HEK293 (cell line): Measurements from ENCODE around the gene TSHZ2.
A peak's percentile ranks its signal among the peaks of the same experiment; 100 is the strongest.

Experiments
- CTCF ChIA-PET: fragments of 350-600 bp; formaldehyde crosslinking; extraction: SDS; loops from one replicate; lab custom pipeline; 2021; ENCODE audit warnings: antibody characterized with exemption; lab: Yijun Ruan, JAX
- POLR2A ChIA-PET: fragments of 300-600 bp; formaldehyde crosslinking; extraction: SDS; loops from one replicate; lab custom pipeline; 2020; ENCODE audit warnings: antibody characterized with exemption, inconsistent platforms; lab: Yijun Ruan, JAX
- H3K27ac ChIP-seq: fragments of 200-500 bp; sonication (Bioruptor generic); 2 replicates; pipeline ENCODE4 v1.5.1; 2014; ENCODE audit warnings: low read depth, low read length, control low read depth, inconsistent platforms; ENCODE audit errors: extremely low read depth
- H3K36me3 ChIP-seq, 2 experiments: fragments of 200-500 bp in 1 of 2; sonication (Bioruptor generic) in 1 of 2; 1 replicate in 1 of 2; 2 replicates in 1 of 2; pipeline ENCODE4 v1.5.1; 2014 to 2017; ENCODE audit warnings: inconsistent platforms in 2 of 2, low read length in 2 of 2; ENCODE audit not compliant: control insufficient read depth in 2 of 2, insufficient read depth in 1 of 2
- H3K4me1 ChIP-seq: fragments of 200-500 bp; sonication (Bioruptor generic); 2 replicates; pipeline ENCODE4 v1.5.1; 2014; ENCODE audit warnings: mild to moderate bottlenecking, low read length, inconsistent platforms; ENCODE audit not compliant: control insufficient read depth, insufficient read depth
- H3K4me3 ChIP-seq: 2 replicates; pipeline ENCODE4 v1.5.1; 2011; ENCODE audit warnings: low read depth, mild to moderate bottlenecking, control low read depth, low read length, moderate library complexity
- H3K9me3 ChIP-seq: fragments of 200-500 bp; sonication (Bioruptor generic); 2 replicates; pipeline ENCODE4 v1.5.1; 2014; ENCODE audit warnings: low read depth, low read length, inconsistent platforms; ENCODE audit not compliant: control insufficient read depth, insufficient read depth
- BCL11A ChIP-seq: fragments of 450-650 bp; formaldehyde crosslinking; IDR thresholded peaks from 2 replicates; pipeline ENCODE4 v1.5.1; 2016; ENCODE audit warnings: low read depth, missing biosample characterization, missing genetic modification characterization
- CTCF ChIP-seq: fragments of 450-650 bp; formaldehyde crosslinking; IDR thresholded peaks from 2 replicates; pipeline ENCODE4 v1.5.1; 2016; ENCODE audit warnings: missing biosample characterization, missing genetic modification characterization
- GLI2 ChIP-seq: fragments of 450-650 bp; formaldehyde crosslinking; IDR thresholded peaks from 2 replicates; pipeline ENCODE4; 2017; ENCODE audit warnings: missing biosample characterization, missing genetic modification characterization, low read depth, borderline replicate concordance
- HOXD13 ChIP-seq: sonication (generic); formaldehyde crosslinking; IDR thresholded peaks from 2 replicates; pipeline ENCODE4 v1.8.0; 2022; ENCODE audit warnings: missing genetic modification reagents, borderline replicate concordance
- KLF10 ChIP-seq: fragments of 450-650 bp; IDR thresholded peaks from 2 replicates; pipeline ENCODE4 v1.5.1; 2018; ENCODE audit warnings: missing biosample characterization, mild to moderate bottlenecking, missing genetic modification characterization
- KLF8 ChIP-seq: fragments of 450-650 bp; formaldehyde crosslinking; IDR thresholded peaks from 2 replicates; pipeline ENCODE4 v1.5.1; 2016; ENCODE audit warnings: missing biosample characterization, missing genetic modification characterization
- OSR2 ChIP-seq: fragments of 450-650 bp; formaldehyde crosslinking; IDR thresholded peaks from 2 replicates; pipeline ENCODE4 v1.5.1; 2016; ENCODE audit warnings: missing biosample characterization, missing genetic modification characterization
- PATZ1 ChIP-seq: fragments of 450-650 bp; formaldehyde crosslinking; IDR thresholded peaks from 2 replicates; pipeline ENCODE4 v1.5.1; 2016; ENCODE audit warnings: missing biosample characterization, missing genetic modification characterization
- SP7 ChIP-seq: fragments of 450-650 bp; formaldehyde crosslinking; IDR thresholded peaks from 2 replicates; pipeline ENCODE4 v1.5.1; 2016; ENCODE audit warnings: missing biosample characterization, missing genetic modification characterization
- ZBTB48 ChIP-seq: fragments of 450-650 bp; formaldehyde crosslinking; IDR thresholded peaks from 2 replicates; pipeline ENCODE4 v1.5.1; 2016; ENCODE audit warnings: missing biosample characterization, missing genetic modification characterization
- ZNF266 ChIP-seq: fragments of 450-650 bp; formaldehyde crosslinking; IDR thresholded peaks from 2 replicates; pipeline ENCODE4 v1.5.1; 2016; ENCODE audit warnings: missing biosample characterization, missing genetic modification characterization, low read depth
- ZNF274 ChIP-seq, 2 experiments: fragments of 200-500 bp in 1 of 2; fragments of 450-650 bp in 1 of 2; sonication (Bioruptor generic) in 1 of 2; formaldehyde crosslinking in 1 of 2; IDR thresholded peaks; 2 replicates each; pipeline versions ENCODE4 v1.5.1 to v1.6.1; 2014 to 2016; ENCODE audit warnings: borderline replicate concordance in 1 of 2, inconsistent platforms in 1 of 2, low read length in 1 of 2, missing biosample characterization in 1 of 2, missing genetic modification characterization in 1 of 2
- ZNF280C ChIP-seq: fragments of 450-650 bp; formaldehyde crosslinking; IDR thresholded peaks from 2 replicates; pipeline ENCODE4 v1.5.1; 2016; ENCODE audit warnings: missing biosample characterization, missing genetic modification characterization
- ZNF366 ChIP-seq: fragments of 450-650 bp; formaldehyde crosslinking; conservative IDR thresholded peaks from 2 replicates; pipeline ENCODE4 v1.5.1; 2016; ENCODE audit warnings: missing biosample characterization, missing genetic modification characterization
- ZNF549 ChIP-seq: fragments of 450-650 bp; IDR thresholded peaks from 2 replicates; pipeline ENCODE4 v1.5.1; 2018; ENCODE audit warnings: missing biosample characterization, missing genetic modification characterization, mild to moderate bottlenecking, inconsistent platforms, moderate library complexity
- ZNF600 ChIP-seq: fragments of 450-650 bp; formaldehyde crosslinking; IDR thresholded peaks from 2 replicates; pipeline ENCODE4 v1.5.1; 2016; ENCODE audit warnings: missing biosample characterization, missing genetic modification characterization
- ZNF623 ChIP-seq: fragments of 450-650 bp; formaldehyde crosslinking; IDR thresholded peaks from 2 replicates; pipeline ENCODE4 v1.5.1; 2016; ENCODE audit warnings: missing biosample characterization, missing genetic modification characterization
- ZNF701 ChIP-seq: fragments of 450-650 bp; formaldehyde crosslinking; IDR thresholded peaks from 2 replicates; pipeline ENCODE4 v1.5.1; 2016; ENCODE audit warnings: missing biosample characterization, missing genetic modification characterization
- TF ChIP-seq, protein P1 (sequence below): fragments of 450-650 bp; formaldehyde crosslinking; IDR thresholded peaks from 2 replicates; pipeline ENCODE4 v1.5.1; 2017; ENCODE audit warnings: missing biosample characterization, missing genetic modification characterization
- TF ChIP-seq, protein P2 (sequence below): fragments of 450-650 bp; formaldehyde crosslinking; IDR thresholded peaks from 2 replicates; pipeline ENCODE4 v1.5.1; 2016; ENCODE audit warnings: missing biosample characterization, missing genetic modification characterization, borderline replicate concordance

Gene TSHZ2

DNA sequence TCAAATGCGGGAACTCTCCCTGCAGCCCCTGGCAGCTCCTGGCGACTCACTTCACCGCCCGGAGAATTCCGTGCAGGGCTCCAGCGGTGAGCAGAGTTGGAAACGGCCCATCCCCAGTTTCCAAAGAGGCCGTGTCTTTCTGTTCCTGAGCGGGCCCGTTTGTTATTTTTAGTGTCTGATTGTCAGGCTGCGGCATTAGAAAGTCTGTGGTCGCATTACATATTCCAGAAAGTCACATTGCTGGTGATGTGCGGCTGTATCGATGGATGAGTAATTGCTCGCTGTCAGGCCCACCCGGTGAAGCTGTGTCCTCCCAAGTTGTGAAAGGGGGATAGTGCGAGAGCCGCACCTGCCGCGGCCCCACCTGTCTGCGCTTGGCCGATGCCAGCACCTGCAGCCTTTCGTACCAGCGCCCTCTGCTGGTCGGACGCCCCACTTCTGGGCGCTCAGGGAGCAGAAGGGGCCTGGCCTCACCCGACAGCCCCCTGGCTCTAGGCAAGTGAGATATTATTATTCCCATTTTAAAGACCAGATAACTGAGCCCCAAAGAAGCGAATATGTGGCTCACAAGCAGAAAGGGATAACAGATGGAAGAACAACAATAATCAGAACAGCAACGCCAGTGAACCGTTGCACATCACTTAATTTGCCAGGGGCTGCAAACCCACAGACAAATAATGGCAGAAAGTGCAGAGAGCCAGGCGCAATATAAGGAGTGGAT lies 244.9 kb downstream of the TSHZ2 start (continued):
- TF ChIP-seq ZNF280C (tag by site-specific recombination) (no peak), ZNF701 (tag by site-specific recombination) (no peak), ZBTB48 (tag by site-specific recombination) (no peak), PATZ1 (tag by site-specific recombination) (peak; percentile 34), ZNF366 (peak; percentile 33; the same call in 1 of the 2 replicates), ZNF600 (0 out of 2 replicates have a peak, but pooled peaks have one; percentile 33), KLF8 (tag by site-specific recombination) (peak; percentile 55; the same call in 1 of the 2 replicates), CTCF (tag by site-specific recombination) (peak; percentile 72)
- TF ChIP-seq, protein P1, sequence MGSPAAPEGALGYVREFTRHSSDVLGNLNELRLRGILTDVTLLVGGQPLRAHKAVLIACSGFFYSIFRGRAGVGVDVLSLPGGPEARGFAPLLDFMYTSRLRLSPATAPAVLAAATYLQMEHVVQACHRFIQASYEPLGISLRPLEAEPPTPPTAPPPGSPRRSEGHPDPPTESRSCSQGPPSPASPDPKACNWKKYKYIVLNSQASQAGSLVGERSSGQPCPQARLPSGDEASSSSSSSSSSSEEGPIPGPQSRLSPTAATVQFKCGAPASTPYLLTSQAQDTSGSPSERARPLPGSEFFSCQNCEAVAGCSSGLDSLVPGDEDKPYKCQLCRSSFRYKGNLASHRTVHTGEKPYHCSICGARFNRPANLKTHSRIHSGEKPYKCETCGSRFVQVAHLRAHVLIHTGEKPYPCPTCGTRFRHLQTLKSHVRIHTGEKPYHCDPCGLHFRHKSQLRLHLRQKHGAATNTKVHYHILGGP (tag by site-specific recombination) = no peak

- H3K9me3 ChIP-seq = no peaks in the 10 kb centered on the region
- ChIA-PET CTCF (interaction anchor here (0.6 to 1.4 kb wide), 6 partner anchors 9 to 909 kb away, joined by 3 to 5 read pairs (median 4); no protein-coding TSS in a partner anchor), POLR2A (no interaction called here)
- no peaks in the 10 kb centered on the region for H3K36me3 ChIP-seq
- H3K27ac ChIP-seq = no peak overlapping the region
- no peaks in the 10 kb centered on the region for H3K4me1 ChIP-seq
- H3K4me3 ChIP-seq = no peak overlapping the region
- TF ChIP-seq KLF10 (no peak), HOXD13 (no peak), BCL11A (tag by site-specific recombination) (no peak), OSR2 (tag by site-specific recombination) (no peak), ZNF549 (no peak), SP7 (tag by site-specific recombination) (no peak), ZNF623 (tag by site-specific recombination) (no peak), ZNF266 (tag by site-specific recombination) (no peak), ZNF274 (IDR thresholded peaks at IDR 0.05; ENCODE audit: low read length) (no peak), ZNF274 (tag by site-specific recombination; IDR thresholded peaks at IDR 0.05; ENCODE audit: borderline replicate concordance) (no peak), GLI2 (no peak)
- TF ChIP-seq, protein P2, sequence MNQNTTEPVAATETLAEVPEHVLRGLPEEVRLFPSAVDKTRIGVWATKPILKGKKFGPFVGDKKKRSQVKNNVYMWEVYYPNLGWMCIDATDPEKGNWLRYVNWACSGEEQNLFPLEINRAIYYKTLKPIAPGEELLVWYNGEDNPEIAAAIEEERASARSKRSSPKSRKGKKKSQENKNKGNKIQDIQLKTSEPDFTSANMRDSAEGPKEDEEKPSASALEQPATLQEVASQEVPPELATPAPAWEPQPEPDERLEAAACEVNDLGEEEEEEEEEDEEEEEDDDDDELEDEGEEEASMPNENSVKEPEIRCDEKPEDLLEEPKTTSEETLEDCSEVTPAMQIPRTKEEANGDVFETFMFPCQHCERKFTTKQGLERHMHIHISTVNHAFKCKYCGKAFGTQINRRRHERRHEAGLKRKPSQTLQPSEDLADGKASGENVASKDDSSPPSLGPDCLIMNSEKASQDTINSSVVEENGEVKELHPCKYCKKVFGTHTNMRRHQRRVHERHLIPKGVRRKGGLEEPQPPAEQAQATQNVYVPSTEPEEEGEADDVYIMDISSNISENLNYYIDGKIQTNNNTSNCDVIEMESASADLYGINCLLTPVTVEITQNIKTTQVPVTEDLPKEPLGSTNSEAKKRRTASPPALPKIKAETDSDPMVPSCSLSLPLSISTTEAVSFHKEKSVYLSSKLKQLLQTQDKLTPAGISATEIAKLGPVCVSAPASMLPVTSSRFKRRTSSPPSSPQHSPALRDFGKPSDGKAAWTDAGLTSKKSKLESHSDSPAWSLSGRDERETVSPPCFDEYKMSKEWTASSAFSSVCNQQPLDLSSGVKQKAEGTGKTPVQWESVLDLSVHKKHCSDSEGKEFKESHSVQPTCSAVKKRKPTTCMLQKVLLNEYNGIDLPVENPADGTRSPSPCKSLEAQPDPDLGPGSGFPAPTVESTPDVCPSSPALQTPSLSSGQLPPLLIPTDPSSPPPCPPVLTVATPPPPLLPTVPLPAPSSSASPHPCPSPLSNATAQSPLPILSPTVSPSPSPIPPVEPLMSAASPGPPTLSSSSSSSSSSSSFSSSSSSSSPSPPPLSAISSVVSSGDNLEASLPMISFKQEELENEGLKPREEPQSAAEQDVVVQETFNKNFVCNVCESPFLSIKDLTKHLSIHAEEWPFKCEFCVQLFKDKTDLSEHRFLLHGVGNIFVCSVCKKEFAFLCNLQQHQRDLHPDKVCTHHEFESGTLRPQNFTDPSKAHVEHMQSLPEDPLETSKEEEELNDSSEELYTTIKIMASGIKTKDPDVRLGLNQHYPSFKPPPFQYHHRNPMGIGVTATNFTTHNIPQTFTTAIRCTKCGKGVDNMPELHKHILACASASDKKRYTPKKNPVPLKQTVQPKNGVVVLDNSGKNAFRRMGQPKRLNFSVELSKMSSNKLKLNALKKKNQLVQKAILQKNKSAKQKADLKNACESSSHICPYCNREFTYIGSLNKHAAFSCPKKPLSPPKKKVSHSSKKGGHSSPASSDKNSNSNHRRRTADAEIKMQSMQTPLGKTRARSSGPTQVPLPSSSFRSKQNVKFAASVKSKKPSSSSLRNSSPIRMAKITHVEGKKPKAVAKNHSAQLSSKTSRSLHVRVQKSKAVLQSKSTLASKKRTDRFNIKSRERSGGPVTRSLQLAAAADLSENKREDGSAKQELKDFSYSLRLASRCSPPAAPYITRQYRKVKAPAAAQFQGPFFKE = no peak
Measured at GRCh38 chr20:53220482-53221307, 248.5 kb downstream of the TSHZ2 start.
